Measurements from ENCODE around the gene MAGIX.

MAGIX gene

DNA sequence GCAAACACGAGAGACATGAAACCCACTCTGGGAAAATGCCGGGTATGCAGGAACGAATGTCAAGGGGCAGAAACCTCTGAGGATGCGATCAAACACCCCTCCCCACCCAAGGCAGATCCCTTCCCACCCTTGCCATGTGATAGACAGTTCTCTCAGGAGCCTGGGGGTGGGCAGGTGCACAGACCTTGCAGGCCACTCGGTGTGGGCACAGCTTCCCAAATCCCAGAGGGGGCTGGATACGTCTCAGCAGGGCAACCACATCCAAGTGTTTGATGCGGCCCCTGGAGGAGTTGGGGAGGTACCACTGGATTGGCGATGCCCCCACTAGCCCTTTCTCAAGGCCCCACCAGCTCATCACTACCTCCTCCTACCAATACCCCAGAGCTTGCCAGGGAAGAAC is 47.8 kb downstream of the MAGIX start:
- ATAC-seq (ENCODE audit: low read depth) (no peak), DNase-seq (ENCODE audit: low spot score) (no peak)
- no peak overlapping the region for H3K4me3 ChIP-seq (ENCODE audit: severe bottlenecking)
- H3K36me3 ChIP-seq (ENCODE audit: low read depth) = no peaks in the 10 kb centered on the region
- H3K27me3 ChIP-seq (ENCODE audit: insufficient read depth, poor library complexity, severe bottlenecking) = no peaks in the 10 kb centered on the region
- TF ChIP-seq, protein P1, sequence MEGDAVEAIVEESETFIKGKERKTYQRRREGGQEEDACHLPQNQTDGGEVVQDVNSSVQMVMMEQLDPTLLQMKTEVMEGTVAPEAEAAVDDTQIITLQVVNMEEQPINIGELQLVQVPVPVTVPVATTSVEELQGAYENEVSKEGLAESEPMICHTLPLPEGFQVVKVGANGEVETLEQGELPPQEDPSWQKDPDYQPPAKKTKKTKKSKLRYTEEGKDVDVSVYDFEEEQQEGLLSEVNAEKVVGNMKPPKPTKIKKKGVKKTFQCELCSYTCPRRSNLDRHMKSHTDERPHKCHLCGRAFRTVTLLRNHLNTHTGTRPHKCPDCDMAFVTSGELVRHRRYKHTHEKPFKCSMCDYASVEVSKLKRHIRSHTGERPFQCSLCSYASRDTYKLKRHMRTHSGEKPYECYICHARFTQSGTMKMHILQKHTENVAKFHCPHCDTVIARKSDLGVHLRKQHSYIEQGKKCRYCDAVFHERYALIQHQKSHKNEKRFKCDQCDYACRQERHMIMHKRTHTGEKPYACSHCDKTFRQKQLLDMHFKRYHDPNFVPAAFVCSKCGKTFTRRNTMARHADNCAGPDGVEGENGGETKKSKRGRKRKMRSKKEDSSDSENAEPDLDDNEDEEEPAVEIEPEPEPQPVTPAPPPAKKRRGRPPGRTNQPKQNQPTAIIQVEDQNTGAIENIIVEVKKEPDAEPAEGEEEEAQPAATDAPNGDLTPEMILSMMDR (IDR thresholded peaks at IDR 0.05; ENCODE audit: poor library complexity, severe bottlenecking) = no peak
- H3K27ac ChIP-seq (ENCODE audit: poor library complexity, severe bottlenecking) = no peak overlapping the region
- no peaks in the 10 kb centered on the region for H3K9me3 ChIP-seq (ENCODE audit: severe bottlenecking)
- no peaks in the 10 kb centered on the region for H3K4me1 ChIP-seq (ENCODE audit: insufficient read depth, poor library complexity, severe bottlenecking)

DNA sequence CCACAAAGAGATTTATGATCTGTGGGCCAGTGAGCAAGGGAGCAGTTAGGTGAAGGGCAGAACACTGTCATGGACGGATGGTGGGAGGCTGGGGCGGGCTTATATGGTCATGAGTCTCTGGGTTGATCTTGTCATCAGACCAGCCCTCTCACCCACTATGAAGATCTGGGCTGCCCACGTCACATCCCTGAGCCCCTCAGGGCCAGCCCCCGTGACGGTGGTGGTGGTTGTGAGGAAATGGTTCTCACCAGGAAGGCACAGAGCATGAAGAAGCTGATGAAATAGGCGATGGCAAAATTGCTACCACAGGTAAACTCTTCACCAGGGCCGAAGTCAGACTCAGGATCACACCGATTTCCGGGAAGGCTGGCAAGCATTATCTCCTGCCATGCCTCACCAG is 48.5 kb downstream of the MAGIX start:
- ATAC-seq (ENCODE audit: low read depth) (no peak), DNase-seq (ENCODE audit: low spot score) (no peak)
- H3K9me3 ChIP-seq (ENCODE audit: severe bottlenecking) = no peaks in the 10 kb centered on the region
- TF ChIP-seq, protein P1 (IDR thresholded peaks at IDR 0.05; ENCODE audit: poor library complexity, severe bottlenecking) = no peak
- H3K4me1 ChIP-seq (ENCODE audit: insufficient read depth, poor library complexity, severe bottlenecking) = no peaks in the 10 kb centered on the region
- H3K27me3 ChIP-seq (ENCODE audit: insufficient read depth, poor library complexity, severe bottlenecking) = no peaks in the 10 kb centered on the region
- H3K27ac ChIP-seq (ENCODE audit: poor library complexity, severe bottlenecking) = no peak overlapping the region
- H3K4me3 ChIP-seq (ENCODE audit: severe bottlenecking) = no peak overlapping the region
- H3K36me3 ChIP-seq (ENCODE audit: low read depth) = no peaks in the 10 kb centered on the region

DNA sequence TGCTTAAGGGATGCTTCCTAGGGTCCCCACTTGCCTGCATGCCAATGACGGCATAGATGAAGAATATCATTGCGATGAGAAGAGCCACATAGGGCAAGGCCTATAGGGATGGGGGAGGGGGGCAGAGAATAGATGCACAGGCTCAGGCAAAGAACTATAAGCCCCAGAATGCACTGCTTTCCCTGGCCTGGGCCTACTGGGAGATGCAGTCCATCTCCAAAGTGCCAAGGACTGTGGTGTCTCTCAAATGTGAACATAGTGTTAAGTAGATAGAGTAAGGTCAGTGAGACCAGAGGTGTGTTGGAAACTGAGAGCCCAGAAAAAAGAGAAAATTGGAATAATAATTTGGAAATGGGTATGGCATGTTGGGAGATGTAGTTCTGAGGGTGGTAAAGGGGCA is 49.7 kb downstream of the MAGIX start:
- no peaks in the 10 kb centered on the region for H3K9me3 ChIP-seq (ENCODE audit: severe bottlenecking)
- H3K36me3 ChIP-seq (ENCODE audit: low read depth) = no peaks in the 10 kb centered on the region
- TF ChIP-seq, protein P1 (IDR thresholded peaks at IDR 0.05; ENCODE audit: poor library complexity, severe bottlenecking) = no peak
- H3K27me3 ChIP-seq (ENCODE audit: insufficient read depth, poor library complexity, severe bottlenecking) = no peaks in the 10 kb centered on the region
- DNase-seq (ENCODE audit: low spot score) (no peak), ATAC-seq (ENCODE audit: low read depth) (no peak)
- H3K4me1 ChIP-seq (ENCODE audit: insufficient read depth, poor library complexity, severe bottlenecking) = no peaks in the 10 kb centered on the region
- no peak overlapping the region for H3K27ac ChIP-seq (ENCODE audit: poor library complexity, severe bottlenecking)
- H3K4me3 ChIP-seq (ENCODE audit: severe bottlenecking) = no peak overlapping the region

DNA sequence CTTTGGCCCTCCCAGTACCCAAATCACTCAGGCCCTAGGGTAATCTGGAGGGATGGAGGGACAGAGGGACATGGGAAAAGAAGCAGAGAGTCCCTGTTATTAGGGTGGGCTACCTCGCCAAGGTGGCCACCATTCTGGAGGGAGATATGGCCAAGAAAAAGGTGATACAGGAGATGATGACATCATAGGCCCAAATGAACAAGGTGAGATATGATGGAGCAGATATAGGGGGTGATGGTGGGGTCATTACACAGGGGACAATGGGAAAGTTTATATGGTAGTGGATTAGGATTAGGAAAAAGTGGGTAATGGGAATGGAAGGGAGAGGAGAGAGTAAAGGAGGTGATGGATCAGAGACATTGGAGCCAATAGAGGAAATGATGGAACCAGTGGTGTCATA is 50.3 kb downstream of the MAGIX start:
- no peak for DNase-seq (ENCODE audit: low spot score)
- no peak overlapping the region for H3K4me3 ChIP-seq (ENCODE audit: severe bottlenecking)
- TF ChIP-seq, protein P1 (IDR thresholded peaks at IDR 0.05; ENCODE audit: poor library complexity, severe bottlenecking) = no peak
- no peaks in the 10 kb centered on the region for H3K27me3 ChIP-seq (ENCODE audit: insufficient read depth, poor library complexity, severe bottlenecking)
- H3K27ac ChIP-seq (ENCODE audit: poor library complexity, severe bottlenecking) = no peak overlapping the region
- H3K9me3 ChIP-seq (ENCODE audit: severe bottlenecking) = no peaks in the 10 kb centered on the region
- no peaks in the 10 kb centered on the region for H3K4me1 ChIP-seq (ENCODE audit: insufficient read depth, poor library complexity, severe bottlenecking)
- no peaks in the 10 kb centered on the region for H3K36me3 ChIP-seq (ENCODE audit: low read depth)
- ATAC-seq (ENCODE audit: low read depth) = no peak

DNA sequence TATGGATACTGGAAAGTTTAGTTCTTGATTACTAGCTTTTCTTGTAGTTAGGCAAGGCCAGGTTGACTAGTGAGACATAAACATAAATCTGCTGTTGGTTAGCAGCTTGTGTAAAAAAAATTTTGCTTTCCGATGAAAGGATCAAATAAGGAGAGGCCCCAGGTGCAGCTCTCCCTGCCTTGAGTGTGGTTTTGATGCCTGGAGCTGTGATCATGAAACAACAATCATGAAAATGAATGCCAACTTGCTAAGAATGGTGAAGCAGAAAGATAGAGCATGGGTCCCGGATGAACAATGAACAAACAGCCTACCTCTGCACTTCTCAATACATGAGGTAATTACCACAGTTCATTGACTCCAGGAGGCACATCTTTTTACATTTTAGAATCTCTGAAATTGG is 51.9 kb downstream of the MAGIX start:
- Histone ChIP-seq H3K27ac (ENCODE audit: poor library complexity, severe bottlenecking) (no peak overlapping the region), H3K4me3 (ENCODE audit: severe bottlenecking) (no peak overlapping the region), H3K27me3 (ENCODE audit: insufficient read depth, poor library complexity, severe bottlenecking) (no peaks in the 10 kb centered on the region), H3K36me3 (ENCODE audit: low read depth) (no peaks in the 10 kb centered on the region), H3K4me1 (ENCODE audit: insufficient read depth, poor library complexity, severe bottlenecking) (no peaks in the 10 kb centered on the region), H3K9me3 (ENCODE audit: severe bottlenecking) (no peaks in the 10 kb centered on the region)
- ATAC-seq (ENCODE audit: low read depth) (no peak), DNase-seq (ENCODE audit: low spot score) (no peak)
- TF ChIP-seq, protein P1 (IDR thresholded peaks at IDR 0.05; ENCODE audit: poor library complexity, severe bottlenecking) = no peak

Data from RWPE2 (cell line).